ENCODE results near the gene CFTR.

The CFTR gene

DNA sequence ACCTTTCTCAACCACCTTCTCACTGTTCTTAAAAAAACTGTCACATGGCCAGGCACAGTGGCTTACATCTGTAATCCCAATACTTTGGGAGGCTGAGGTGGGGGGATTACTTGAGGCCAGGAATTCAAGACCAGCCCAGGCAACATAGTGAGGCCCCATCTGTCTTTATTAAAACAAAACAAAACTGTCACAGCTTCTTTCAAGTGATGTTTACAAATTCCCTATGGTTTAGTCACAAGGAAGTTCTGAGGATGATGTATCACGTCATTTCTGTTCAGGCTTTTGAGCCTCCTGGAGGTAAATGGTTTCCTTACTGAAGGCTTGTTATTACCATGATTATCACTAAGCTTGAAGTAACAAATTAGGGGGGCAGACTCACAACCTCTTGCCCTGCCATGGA is 186.2 kb downstream of the CFTR start:
- H3K36me3 Mint-ChIP-seq (ENCODE audit: low read depth), result no peaks in the 10 kb centered on the region
- H3K27me3 Mint-ChIP-seq (ENCODE audit: low read depth), result no peaks in the 10 kb centered on the region
- H3K27ac Mint-ChIP-seq, result no peak overlapping the region
- no peaks in the 10 kb centered on the region for H3K9me3 Mint-ChIP-seq
- H3K4me3 Mint-ChIP-seq, result no peak overlapping the region
- TF ChIP-seq, protein P1, sequence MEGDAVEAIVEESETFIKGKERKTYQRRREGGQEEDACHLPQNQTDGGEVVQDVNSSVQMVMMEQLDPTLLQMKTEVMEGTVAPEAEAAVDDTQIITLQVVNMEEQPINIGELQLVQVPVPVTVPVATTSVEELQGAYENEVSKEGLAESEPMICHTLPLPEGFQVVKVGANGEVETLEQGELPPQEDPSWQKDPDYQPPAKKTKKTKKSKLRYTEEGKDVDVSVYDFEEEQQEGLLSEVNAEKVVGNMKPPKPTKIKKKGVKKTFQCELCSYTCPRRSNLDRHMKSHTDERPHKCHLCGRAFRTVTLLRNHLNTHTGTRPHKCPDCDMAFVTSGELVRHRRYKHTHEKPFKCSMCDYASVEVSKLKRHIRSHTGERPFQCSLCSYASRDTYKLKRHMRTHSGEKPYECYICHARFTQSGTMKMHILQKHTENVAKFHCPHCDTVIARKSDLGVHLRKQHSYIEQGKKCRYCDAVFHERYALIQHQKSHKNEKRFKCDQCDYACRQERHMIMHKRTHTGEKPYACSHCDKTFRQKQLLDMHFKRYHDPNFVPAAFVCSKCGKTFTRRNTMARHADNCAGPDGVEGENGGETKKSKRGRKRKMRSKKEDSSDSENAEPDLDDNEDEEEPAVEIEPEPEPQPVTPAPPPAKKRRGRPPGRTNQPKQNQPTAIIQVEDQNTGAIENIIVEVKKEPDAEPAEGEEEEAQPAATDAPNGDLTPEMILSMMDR (IDR thresholded peaks at IDR 0.05; ENCODE audit: unreplicated experiment in 3 of 3), result no peak
- H3K4me1 Mint-ChIP-seq, result peaks cover 7% of the 10 kb centered on the region

- TF ChIP-seq, protein P1 (IDR thresholded peaks at IDR 0.05; ENCODE audit: unreplicated experiment in 3 of 3), result no peak
- no peak overlapping the region for H3K27ac Mint-ChIP-seq
- no peak overlapping the region for H3K4me3 Mint-ChIP-seq
These were observed 186.9 kb downstream of the CFTR start for GRCh38 chr7:117666689-117667088.

DNA sequence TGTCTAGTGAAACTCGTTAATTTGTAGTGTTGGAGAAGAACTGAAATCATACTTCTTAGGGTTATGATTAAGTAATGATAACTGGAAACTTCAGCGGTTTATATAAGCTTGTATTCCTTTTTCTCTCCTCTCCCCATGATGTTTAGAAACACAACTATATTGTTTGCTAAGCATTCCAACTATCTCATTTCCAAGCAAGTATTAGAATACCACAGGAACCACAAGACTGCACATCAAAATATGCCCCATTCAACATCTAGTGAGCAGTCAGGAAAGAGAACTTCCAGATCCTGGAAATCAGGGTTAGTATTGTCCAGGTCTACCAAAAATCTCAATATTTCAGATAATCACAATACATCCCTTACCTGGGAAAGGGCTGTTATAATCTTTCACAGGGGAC is 187.6 kb downstream of the CFTR start:
- Mint-ChIP-seq H3K36me3 (ENCODE audit: low read depth) (no peaks in the 10 kb centered on the region), H3K27ac (no peak overlapping the region), H3K9me3 (no peaks in the 10 kb centered on the region), H3K4me1 (peaks cover 7% of the 10 kb centered on the region), H3K4me3 (no peak overlapping the region), H3K27me3 (ENCODE audit: low read depth) (no peaks in the 10 kb centered on the region)
- TF ChIP-seq, protein P1 (IDR thresholded peaks at IDR 0.05; ENCODE audit: unreplicated experiment in 3 of 3), result no peak

More at GRCh38 chr7:117666689-117667088, 186.9 kb downstream of the CFTR start:
- Mint-ChIP-seq H3K4me1 (peaks cover 7% of the 10 kb centered on the region), H3K9me3 (no peaks in the 10 kb centered on the region), H3K36me3 (ENCODE audit: low read depth) (no peaks in the 10 kb centered on the region), H3K27me3 (ENCODE audit: low read depth) (no peaks in the 10 kb centered on the region)

DNA sequence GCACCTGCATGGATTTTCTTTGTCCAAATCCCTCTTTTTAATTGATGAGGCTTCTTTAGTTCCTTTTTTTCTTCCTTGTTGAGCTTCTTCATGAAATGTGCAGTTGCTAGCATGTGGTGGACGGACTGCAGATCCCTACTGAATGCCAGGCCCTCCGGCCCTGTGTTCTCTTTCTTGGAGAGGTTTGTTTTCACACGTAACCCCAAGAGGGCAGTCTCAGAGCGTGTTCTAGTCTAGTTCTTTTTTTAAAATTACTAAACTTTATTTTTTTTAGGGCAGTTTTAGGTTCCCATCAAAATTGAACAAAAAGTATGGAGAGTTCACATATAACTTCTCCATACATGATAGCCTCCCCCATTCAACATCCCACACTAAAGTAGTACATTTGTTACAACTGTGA is 190.0 kb downstream of the CFTR start:
- Mint-ChIP-seq H3K36me3 (ENCODE audit: low read depth) (no peaks in the 10 kb centered on the region), H3K27ac (no peak overlapping the region), H3K9me3 (no peaks in the 10 kb centered on the region), H3K27me3 (ENCODE audit: low read depth) (no peaks in the 10 kb centered on the region), H3K4me3 (no peak overlapping the region), H3K4me1 (peaks cover 11% of the 10 kb centered on the region)
- TF ChIP-seq, protein P1 (IDR thresholded peaks at IDR 0.05; ENCODE audit: unreplicated experiment in 3 of 3), result peak in 2 of 3 experiments; percentile 31 to 33

GRCh38 chr7:117672453-117672852 is 192.6 kb downstream of the CFTR start:
- Mint-ChIP-seq H3K36me3 (ENCODE audit: low read depth) (no peaks in the 10 kb centered on the region), H3K4me3 (no peak overlapping the region), H3K27me3 (ENCODE audit: low read depth) (no peaks in the 10 kb centered on the region), H3K9me3 (no peaks in the 10 kb centered on the region), H3K27ac (peak overlapping the region in 1 of 3 experiments; percentile 93), H3K4me1 (peaks cover 23% of the 10 kb centered on the region)
- TF ChIP-seq, protein P1 (IDR thresholded peaks at IDR 0.05; ENCODE audit: unreplicated experiment in 3 of 3), result no peak

- no peaks in the 10 kb centered on the region for H3K36me3 Mint-ChIP-seq (ENCODE audit: low read depth)
- peak overlapping the region; percentile 49 to 93 (median 68) for H3K27ac Mint-ChIP-seq
- H3K4me1 Mint-ChIP-seq, result peaks cover 23% of the 10 kb centered on the region
- H3K27me3 Mint-ChIP-seq (ENCODE audit: low read depth), result no peaks in the 10 kb centered on the region
- TF ChIP-seq, protein P1 (IDR thresholded peaks at IDR 0.05; ENCODE audit: unreplicated experiment in 3 of 3), result no peak
- peak overlapping the region in 2 of 3 experiments; percentile 26 to 51 for H3K4me3 Mint-ChIP-seq
- no peaks in the 10 kb centered on the region for H3K9me3 Mint-ChIP-seq
These were observed 193.5 kb downstream of the CFTR start for GRCh38 chr7:117673367-117673766.
